GM23248 (cell line): ENCODE results near the gene CABP4. TPM values are rescaled to one million over a fixed set of nuclear protein-coding genes. Genes with fewer than 3 reads are reported as not detected.

Source experiments
- DNase-seq: peaks from one replicate; pipeline ENCODE4 v3.0.0-alpha.2; 2015
- H2AFZ ChIP-seq: fragments of 200-600 bp; sonication (generic); 2 replicates; pipeline ENCODE4 v1.6.1; 2016; ENCODE audit warnings: antibody characterized with exemption
- H3F3A ChIP-seq: fragments of 200-600 bp; sonication (generic); 2 replicates; pipeline ENCODE4 v1.6.1; 2016; ENCODE audit warnings: mild to moderate bottlenecking, antibody characterized with exemption, mixed run types; ENCODE audit not compliant: insufficient read depth
- H3K27ac ChIP-seq: fragments of 200-600 bp; sonication (generic); 2 replicates; pipeline ENCODE4 v1.5.1; 2016; ENCODE audit warnings: mild to moderate bottlenecking
- H3K27me3 ChIP-seq: fragments of 200-600 bp; sonication (generic); replicated peaks from 2 replicates; pipeline ENCODE4 v1.6.1; 2016; ENCODE audit warnings: mild to moderate bottlenecking; ENCODE audit not compliant: insufficient read depth
- H3K36me3 ChIP-seq: fragments of 200-600 bp; sonication (generic); 2 replicates; pipeline ENCODE4 v1.6.1; 2016; ENCODE audit warnings: low read depth, mild to moderate bottlenecking
- H3K4me1 ChIP-seq: fragments of 200-600 bp; sonication (generic); 2 replicates; pipeline ENCODE4 v1.6.1; 2016; ENCODE audit warnings: mild to moderate bottlenecking; ENCODE audit not compliant: insufficient read depth
- H3K4me2 ChIP-seq: fragments of 200-600 bp; sonication (generic); one replicate; pipeline ENCODE4 v1.6.1; 2016; ENCODE audit warnings: mild to moderate bottlenecking; ENCODE audit not compliant: unreplicated experiment
- H3K4me3 ChIP-seq: fragments of 200-600 bp; sonication (generic); 2 replicates; pipeline ENCODE4 v1.5.1; 2016; ENCODE audit warnings: mild to moderate bottlenecking
- H3K79me2 ChIP-seq: fragments of 200-600 bp; sonication (generic); 2 replicates; pipeline ENCODE4 v1.6.1; 2016; ENCODE audit warnings: mild to moderate bottlenecking; ENCODE audit not compliant: insufficient read depth
- H3K9ac ChIP-seq: fragments of 200-600 bp; sonication (generic); 2 replicates; pipeline ENCODE4 v1.6.1; 2016; ENCODE audit warnings: mild to moderate bottlenecking
- H3K9me2 ChIP-seq: fragments of 200-600 bp; sonication (generic); 2 replicates; pipeline ENCODE4 v1.6.1; 2016; ENCODE audit warnings: mixed run types, mild to moderate bottlenecking, moderate library complexity; ENCODE audit not compliant: insufficient read depth
- H3K9me3 ChIP-seq: fragments of 200-600 bp; sonication (generic); one replicate; pipeline ENCODE4 v1.6.1; 2017; ENCODE audit warnings: low read depth
- H4K20me1 ChIP-seq: fragments of 200-600 bp; sonication (generic); 2 replicates; pipeline ENCODE4 v1.6.0; 2016; ENCODE audit not compliant: insufficient read depth
- EZH2 ChIP-seq: fragments of 200-600 bp; sonication (generic); IDR thresholded peaks from 2 replicates; pipeline ENCODE4 v1.6.1; 2018; ENCODE audit warnings: antibody characterized with exemption, mild to moderate bottlenecking; ENCODE audit not compliant: insufficient read depth, poor library complexity, severe bottlenecking
- EZH2phosphoT487 ChIP-seq: fragments of 200-600 bp; sonication (generic); IDR thresholded peaks from 2 replicates; pipeline ENCODE4 v1.6.1; 2018; ENCODE audit warnings: antibody characterized with exemption, moderate library complexity, mild to moderate bottlenecking, low read depth; ENCODE audit not compliant: insufficient read depth
- WGBS, 2 experiments: methylation state at CpG; one replicate each; pipeline ENCODE4 v1.1.6; 2015 to 2017; ENCODE audit warnings: low lambda C conversion rate in 2 of 2, low coverage in 1 of 2; ENCODE audit errors: missing lambda C conversion rate in 2 of 2; 5-methylcytosine and 5-hydroxymethylcytosine counted together
- in situ Hi-C: fragments of 300-500 bp; cut with MboI; formaldehyde crosslinking; loops from 2 replicates; pipeline ENCODE4 v1.15.0; 2020
- polyA plus RNA-seq: library from polyadenylated mRNA; unstranded; fragments of >200 nt; fragmentation: Nextera tagmentation; extraction: Ambion mirVana; gene quantifications from 2 replicates; pipeline ENCODE4 v1.2.1, GENCODE V29; 2016
- total RNA-seq: library from RNA; depleted of rRNA; stranded (reverse); fragments of >200 nt; shearing (Covaris generic); gene quantifications from 2 replicates; pipeline ENCODE4 v1.2.3, GENCODE V29; 2014

CABP4 gene
- total and polyA plus RNA-seq, 2 experiments from 2014 or later: not detected

GRCh38 chr11:67486481-67487195 lies 31.5 kb downstream of the CABP4 start:
- no peak overlapping the region for H2AFZ ChIP-seq
- no peaks in the 10 kb centered on the region for H3K9me2 ChIP-seq
- WGBS, 2 experiments: 87 to 91% methylated on average over 19 to 20 of the region's 20 CpGs

GRCh38 chr11:67489203-67489884 lies 34.2 kb downstream of the CABP4 start:
- no peaks in the 10 kb centered on the region for H4K20me1 ChIP-seq
- H3K36me3 ChIP-seq: no peaks in the 10 kb centered on the region
- no peak overlapping the region for H3K9ac ChIP-seq
- H3K4me2 ChIP-seq: no peak overlapping the region
- WGBS, 2 experiments: 90 to 91% methylated on average over 23 of the region's 25 CpGs
- H3K4me1 ChIP-seq: no peaks in the 10 kb centered on the region
- DNase-seq: no peak
- H3K79me2 ChIP-seq: peaks cover 12% of the 10 kb centered on the region; the same call in 1 of the 2 replicates
- H3K27me3 ChIP-seq: no peaks in the 10 kb centered on the region
- no peaks in the 10 kb centered on the region for H3K9me2 ChIP-seq
- H2AFZ ChIP-seq: no peak overlapping the region
- in situ Hi-C loops: no loop called here
- no peak overlapping the region for H3K27ac ChIP-seq
- H3F3A ChIP-seq: no peaks in the 10 kb centered on the region
- TF ChIP-seq EZH2phosphoT487: no peak
- H3K9me3 ChIP-seq: no peaks in the 10 kb centered on the region
- H3K4me3 ChIP-seq: no peak overlapping the region

More at GRCh38 chr11:67486481-67487195, 31.5 kb downstream of the CABP4 start:
- H4K20me1 ChIP-seq: no peaks in the 10 kb centered on the region
- H3K27me3 ChIP-seq: no peaks in the 10 kb centered on the region
- no peak for TF ChIP-seq EZH2
- no peak for TF ChIP-seq EZH2phosphoT487
- H3K4me1 ChIP-seq: peaks cover 7% of the 10 kb centered on the region; the same call in 1 of the 2 replicates
- H3K9ac ChIP-seq: no peak overlapping the region
- in situ Hi-C loops: no loop called here
- no peaks in the 10 kb centered on the region for H3K36me3 ChIP-seq
- no peak for DNase-seq
- H3K4me2 ChIP-seq: no peak overlapping the region
- H3K79me2 ChIP-seq: peaks cover 24% of the 10 kb centered on the region
- H3K9me3 ChIP-seq: no peaks in the 10 kb centered on the region
- H3F3A ChIP-seq: no peaks in the 10 kb centered on the region
- no peak overlapping the region for H3K4me3 ChIP-seq
- no peak overlapping the region for H3K27ac ChIP-seq

- no peaks in the 10 kb centered on the region for H4K20me1 ChIP-seq
- no peak for DNase-seq
- no peaks in the 10 kb centered on the region for H3K4me1 ChIP-seq
- TF ChIP-seq EZH2phosphoT487 (no peak), EZH2 (no peak)
- H2AFZ ChIP-seq: no peak overlapping the region
- H3K9me3 ChIP-seq: no peaks in the 10 kb centered on the region
- in situ Hi-C loops: no loop called here
- H3K36me3 ChIP-seq: no peaks in the 10 kb centered on the region
- no peak overlapping the region for H3K27ac ChIP-seq
- 0 out of 2 replicates have a peak, but pooled peaks cover 9% of the 10 kb centered on the region for H3K79me2 ChIP-seq
- H3K4me2 ChIP-seq: no peak overlapping the region
- no peaks in the 10 kb centered on the region for H3K9me2 ChIP-seq
- no peak overlapping the region for H3K4me3 ChIP-seq
- H3F3A ChIP-seq: no peaks in the 10 kb centered on the region
- 91 to 92% methylated on average over 22 to 23 of the region's 23 CpGs for WGBS, 2 experiments
- H3K27me3 ChIP-seq: no peaks in the 10 kb centered on the region
- H3K9ac ChIP-seq: no peak overlapping the region
Observed at GRCh38 chr11:67489885-67490726, 35.0 kb downstream of the CABP4 start.

GRCh38 chr11:67490727-67491065 lies 35.5 kb downstream of the CABP4 start:
- H4K20me1 ChIP-seq: no peaks in the 10 kb centered on the region
- no peak overlapping the region for H3K27ac ChIP-seq
- H3K9ac ChIP-seq: no peak overlapping the region
- no peaks in the 10 kb centered on the region for H3K36me3 ChIP-seq
- 0 out of 2 replicates have a peak, but pooled peaks cover 9% of the 10 kb centered on the region for H3K79me2 ChIP-seq
- no peak overlapping the region for H2AFZ ChIP-seq
- TF ChIP-seq EZH2phosphoT487 (no peak), EZH2 (no peak)
- H3K9me2 ChIP-seq: no peaks in the 10 kb centered on the region
- H3K9me3 ChIP-seq: no peaks in the 10 kb centered on the region
- no peaks in the 10 kb centered on the region for H3K4me1 ChIP-seq
- 86 to 87% methylated on average over 15 of the region's 15 CpGs for WGBS, 2 experiments
- no peak overlapping the region for H3K4me3 ChIP-seq
- no peak overlapping the region for H3K4me2 ChIP-seq
- DNase-seq: no peak
- H3K27me3 ChIP-seq: no peaks in the 10 kb centered on the region
- in situ Hi-C loops: no loop called here
- no peaks in the 10 kb centered on the region for H3F3A ChIP-seq
